Keratinocyte (primary cell): Measurements from ENCODE around the gene TPO. TPM values are rescaled to one million over a fixed set of nuclear protein-coding genes. Genes with fewer than 3 reads are reported as not detected.

Experiments
- DNase-seq: peaks from one replicate; pipeline ENCODE4 v3.0.0-alpha.2; 2011; ENCODE audit warnings: low read depth, missing footprints, low spot score
- FAIRE-seq: peaks from 2 replicates; lab custom pipeline; 2011; peaks lifted over from hg19 to GRCh38; lab: Jason Lieb, UNC
- H2AFZ ChIP-seq: 2 replicates; pipeline ENCODE4 v1.6.0; 2012; ENCODE audit warnings: low read length, control low read depth, inconsistent platforms; ENCODE audit not compliant: control insufficient read depth
- H3K27ac ChIP-seq: 2 replicates; pipeline ENCODE4 v1.5.1; 2011; ENCODE audit warnings: low read length; ENCODE audit not compliant: control insufficient read depth, insufficient read depth
- H3K27me3 ChIP-seq: 3 replicates; pipeline ENCODE4 v1.6.0; 2011; ENCODE audit warnings: low read length; ENCODE audit not compliant: control insufficient read depth, insufficient read depth; ENCODE audit errors: extremely low read depth
- H3K36me3 ChIP-seq, 2 experiments: 2 replicates in 1 of 2; 3 replicates in 1 of 2; pipeline ENCODE4 v1.5.1; 2011; ENCODE audit warnings: low read length in 2 of 2, mild to moderate bottlenecking in 1 of 2; ENCODE audit not compliant: control insufficient read depth in 2 of 2, insufficient read depth in 2 of 2; ENCODE audit errors: extremely low read depth in 1 of 2
- H3K4me1 ChIP-seq: 3 replicates; pipeline ENCODE4 v1.5.1; 2011; ENCODE audit warnings: low read length; ENCODE audit not compliant: control insufficient read depth, insufficient read depth; ENCODE audit errors: extremely low read depth
- H3K4me2 ChIP-seq: 3 replicates; pipeline ENCODE4 v1.6.0; 2011; ENCODE audit warnings: low read depth, low read length; ENCODE audit not compliant: control insufficient read depth, insufficient read depth; ENCODE audit errors: extremely low read depth
- H3K4me3 ChIP-seq, 3 experiments: fragments of 200-600 bp in 1 of 3; sonication (generic) in 1 of 3; 2 replicates in 2 of 3; 3 replicates in 1 of 3; pipeline ENCODE4 v1.5.1; 2011 to 2016; ENCODE audit warnings: low read length in 3 of 3, mild to moderate bottlenecking in 3 of 3, control low read depth in 2 of 3, inconsistent platforms in 1 of 3, low read depth in 1 of 3, mixed read lengths in 1 of 3, mixed run types in 1 of 3, moderate library complexity in 1 of 3; ENCODE audit not compliant: control insufficient read depth in 2 of 3, insufficient read depth in 2 of 3; ENCODE audit errors: extremely low read depth in 1 of 3
- H3K79me2 ChIP-seq: 2 replicates; pipeline ENCODE4 v1.6.0; 2012; ENCODE audit warnings: low read length; ENCODE audit not compliant: control insufficient read depth, insufficient read depth
- H3K9ac ChIP-seq: 3 replicates; pipeline ENCODE4 v1.6.0; 2011; ENCODE audit warnings: low read length; ENCODE audit not compliant: control insufficient read depth, insufficient read depth; ENCODE audit errors: extremely low read depth
- H3K9me1 ChIP-seq: 3 replicates; pipeline ENCODE4 v1.6.0; 2011; ENCODE audit warnings: low read length; ENCODE audit not compliant: control insufficient read depth, insufficient read depth; ENCODE audit errors: extremely low read depth
- H3K9me3 ChIP-seq: 2 replicates; pipeline ENCODE4 v1.5.1; 2012; ENCODE audit warnings: low read depth, low read length; ENCODE audit not compliant: control insufficient read depth
- H4K20me1 ChIP-seq: 3 replicates; pipeline ENCODE4 v1.6.0; 2011; ENCODE audit warnings: low read length; ENCODE audit not compliant: control insufficient read depth, insufficient read depth; ENCODE audit errors: extremely low read depth
- CTCF ChIP-seq, 3 experiments: IDR thresholded peaks in 1 of 3; conservative IDR thresholded peaks in 1 of 3; optimal IDR thresholded peaks in 1 of 3; 2 replicates in 2 of 3; 3 replicates in 1 of 3; pipeline versions ENCODE3 to v1.5.1; 2011; ENCODE audit warnings: low read length in 3 of 3, mild to moderate bottlenecking in 3 of 3, moderate library complexity in 2 of 3, control low read depth in 1 of 3, inconsistent platforms in 1 of 3; ENCODE audit not compliant: insufficient read depth in 2 of 3; ENCODE audit errors: extremely low read depth in 1 of 3
- EZH2 ChIP-seq: IDR thresholded peaks from one replicate; pipeline ENCODE4 v1.6.1; 2012; ENCODE audit warnings: inconsistent platforms, mild to moderate bottlenecking, low read length, moderate library complexity
- dilution Hi-C: fragments of 300-500 bp; cut with MboI; formaldehyde crosslinking; loops from one replicate; pipeline ENCODE4 v1.7.0; 2020; ENCODE audit warnings: low sequenced_read_pairs; ENCODE audit not compliant: extremely low pct_ligation_motif_present
- polyA plus RNA-seq, 5 experiments: library from polyadenylated mRNA; depleted of rRNA in 3 of 5; stranded (reverse) in 3 of 5; stranded (forward) in 1 of 5; unstranded in 1 of 5; fragments of >200 nt; gene quantifications; 1 replicate in 1 of 5; 2 replicates in 3 of 5; 3 replicates in 1 of 5; pipeline versions ENCODE4 v1.2.1 to v1.2.3, GENCODE V29; 2011 to 2012; ENCODE audit warnings: missing spikeins in 2 of 5, low read depth in 1 of 5, low replicate concordance in 1 of 5

Gene TPO
- polyA plus RNA-seq, 1 donor (not counting 4 experiments of a cell fraction or from before 2014, with no cell fraction given): 0.07 TPM

- Histone ChIP-seq H3K79me2 (no peaks in the 10 kb centered on the region), H2AFZ (no peak overlapping the region), H3K36me3 (no peaks in the 10 kb centered on the region), H3K27ac (no peak overlapping the region), H4K20me1 (no peaks in the 10 kb centered on the region), H3K4me2 (no peak overlapping the region), H3K9me3 (no peaks in the 10 kb centered on the region), H3K4me1 (no peaks in the 10 kb centered on the region), H3K4me3 (no peak overlapping the region), H3K27me3 (no peaks in the 10 kb centered on the region), H3K9me1 (no peaks in the 10 kb centered on the region), H3K9ac (no peak overlapping the region)
- DNase-seq (no peak), FAIRE-seq (no peak)
- dilution Hi-C loops: no loop called here
- TF ChIP-seq CTCF (optimal IDR thresholded peaks at IDR 0.05 in 1 of 3, IDR thresholded peaks at IDR 0.05 in 1 of 3, conservative IDR thresholded peaks at IDR 0.05 in 1 of 3; ENCODE audit: extremely low read depth in 1 of 3, insufficient read depth in 2 of 3, low read length in 3 of 3) (no peak), EZH2 (no peak)
Observed at GRCh38 chr2:1528273-1529064, 115.2 kb downstream of the TPO start.

- H3K36me3 ChIP-seq: no peaks in the 10 kb centered on the region
- FAIRE-seq (no peak), DNase-seq (no peak)
- no peak overlapping the region for H3K27ac ChIP-seq
- no peak overlapping the region for H3K4me3 ChIP-seq
- H3K79me2 ChIP-seq: no peaks in the 10 kb centered on the region
- H3K9me1 ChIP-seq: no peaks in the 10 kb centered on the region
- no peaks in the 10 kb centered on the region for H4K20me1 ChIP-seq
- dilution Hi-C loops: no loop called here
- H2AFZ ChIP-seq: no peak overlapping the region
- H3K27me3 ChIP-seq: no peaks in the 10 kb centered on the region
- no peak overlapping the region for H3K4me2 ChIP-seq
- H3K4me1 ChIP-seq: no peaks in the 10 kb centered on the region
- TF ChIP-seq EZH2: no peak
- peak; percentile 48 to 72 (median 69) for TF ChIP-seq CTCF (optimal IDR thresholded peaks at IDR 0.05 in 1 of 3, IDR thresholded peaks at IDR 0.05 in 1 of 3, conservative IDR thresholded peaks at IDR 0.05 in 1 of 3; ENCODE audit: extremely low read depth in 1 of 3, insufficient read depth in 2 of 3, low read length in 3 of 3)
- no peak overlapping the region for H3K9ac ChIP-seq
- H3K9me3 ChIP-seq: no peaks in the 10 kb centered on the region
Observed at GRCh38 chr2:1538663-1539062, 125.4 kb downstream of the TPO start.
